Testis (tissue), 3 donors: ENCODE data around the gene RAB8A. TPM values are rescaled to one million over a fixed set of nuclear protein-coding genes. Genes with fewer than 3 reads are reported as not detected.

Source experiments
- DNase-seq: peaks from one replicate; pipeline ENCODE4 v3.0.0-alpha.2; 2019
- H3K27ac ChIP-seq, 2 donors: fragments of 200-600 bp; sonication (generic); one replicate each; pipeline ENCODE4 v1.5.1; 2019
- H3K27me3 ChIP-seq: fragments of 200-600 bp; sonication (generic); one replicate; pipeline ENCODE4 v1.5.1; 2019
- H3K36me3 ChIP-seq: fragments of 200-600 bp; sonication (generic); one replicate; pipeline ENCODE4 v1.5.1; 2017; ENCODE audit warnings: low read depth; ENCODE audit errors: missing control alignments
- H3K4me1 ChIP-seq: fragments of 200-600 bp; sonication (generic); one replicate; pipeline ENCODE4 v1.5.1; 2019
- H3K4me3 ChIP-seq, 2 donors: fragments of 200-600 bp; sonication (generic); one replicate each; pipeline ENCODE4 v1.5.1; 2017 to 2019
- H3K9me3 ChIP-seq: fragments of 200-600 bp; sonication (generic); one replicate; pipeline ENCODE4 v1.5.1; 2017
- POLR2A ChIP-seq: fragments of 450-650 bp; IDR thresholded peaks from one replicate; pipeline ENCODE4 v1.6.1; 2017; ENCODE audit warnings: antibody characterized with exemption, mild to moderate bottlenecking, moderate library complexity
- WGBS, 2 donors: methylation state at CpG; one replicate each; pipeline ENCODE4 v1.1.5; 2018; 5-methylcytosine and 5-hydroxymethylcytosine counted together
- intact Hi-C: fragments of 100-400 bp; cut with DNase I; formaldehyde crosslinking; loops from one replicate; pipeline ENCODE4 v1.15.1; 2023; ENCODE audit warnings: low total_unique reads
- polyA plus RNA-seq: library from polyadenylated mRNA; stranded (reverse); fragments of 350-450 nt; fragmentation: Illumina TruSeq; extraction: RNeasy Lipid Tissue Mini Kit (QIAGEN cat#74804); gene quantifications from one replicate; pipeline ENCODE4 v1.2.3, GENCODE V29; 2014; ENCODE audit warnings: low read depth, low replicate concordance; ENCODE audit not compliant: insufficient read depth
- total RNA-seq, 2 donors: library from RNA; depleted of rRNA; stranded (reverse); fragments of >200 nt; gene quantifications; one replicate each; pipeline ENCODE4 v1.2.3, GENCODE V29; 2016
- TF ChIP-seq, protein P1 (sequence below), 3 experiments: fragments of 450-650 bp in 2 of 3; fragments of 200-600 bp in 1 of 3; sonication (generic) in 1 of 3; IDR thresholded peaks; one replicate each; pipeline ENCODE4 v1.5.1; 2016 to 2019; ENCODE audit warnings: antibody characterized with exemption in 3 of 3, mild to moderate bottlenecking in 2 of 3, moderate library complexity in 1 of 3

Gene RAB8A
- total and polyA plus RNA-seq, 3 donors from 2014 or later, result 45.9 to 69.0 (median 63.3) TPM

- Histone ChIP-seq H3K27ac (peak overlapping the region; percentile 74 to 100), H3K36me3 (no peaks in the 10 kb centered on the region), H3K27me3 (no peaks in the 10 kb centered on the region), H3K4me1 (peaks cover 36% of the 10 kb centered on the region), H3K4me3 (no peak overlapping the region), H3K9me3 (no peaks in the 10 kb centered on the region)
- WGBS, 2 donors, result 70 to 77% methylated on average over 13 to 16 of the region's 16 CpGs
- TF ChIP-seq POLR2A, result no peak
- TF ChIP-seq, protein P1, sequence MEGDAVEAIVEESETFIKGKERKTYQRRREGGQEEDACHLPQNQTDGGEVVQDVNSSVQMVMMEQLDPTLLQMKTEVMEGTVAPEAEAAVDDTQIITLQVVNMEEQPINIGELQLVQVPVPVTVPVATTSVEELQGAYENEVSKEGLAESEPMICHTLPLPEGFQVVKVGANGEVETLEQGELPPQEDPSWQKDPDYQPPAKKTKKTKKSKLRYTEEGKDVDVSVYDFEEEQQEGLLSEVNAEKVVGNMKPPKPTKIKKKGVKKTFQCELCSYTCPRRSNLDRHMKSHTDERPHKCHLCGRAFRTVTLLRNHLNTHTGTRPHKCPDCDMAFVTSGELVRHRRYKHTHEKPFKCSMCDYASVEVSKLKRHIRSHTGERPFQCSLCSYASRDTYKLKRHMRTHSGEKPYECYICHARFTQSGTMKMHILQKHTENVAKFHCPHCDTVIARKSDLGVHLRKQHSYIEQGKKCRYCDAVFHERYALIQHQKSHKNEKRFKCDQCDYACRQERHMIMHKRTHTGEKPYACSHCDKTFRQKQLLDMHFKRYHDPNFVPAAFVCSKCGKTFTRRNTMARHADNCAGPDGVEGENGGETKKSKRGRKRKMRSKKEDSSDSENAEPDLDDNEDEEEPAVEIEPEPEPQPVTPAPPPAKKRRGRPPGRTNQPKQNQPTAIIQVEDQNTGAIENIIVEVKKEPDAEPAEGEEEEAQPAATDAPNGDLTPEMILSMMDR (IDR thresholded peaks at IDR 0.05), result no peak
- intact Hi-C loops, result no loop called here
- no peak for DNase-seq
Measured at GRCh38 chr19:16070366-16070990, 41.2 kb upstream of the RAB8A start.

GRCh38 chr19:16071072-16071691 lies 40.5 kb upstream of the RAB8A start:
- H3K4me3 ChIP-seq, result no peak overlapping the region
- no peaks in the 10 kb centered on the region for H3K36me3 ChIP-seq
- intact Hi-C loops, result no loop called here
- no peaks in the 10 kb centered on the region for H3K9me3 ChIP-seq
- no peaks in the 10 kb centered on the region for H3K27me3 ChIP-seq
- DNase-seq, result no peak
- WGBS, 2 donors, result 72 to 77% methylated on average over 8 to 9 of the region's 9 CpGs
- peaks cover 35% of the 10 kb centered on the region for H3K4me1 ChIP-seq
- TF ChIP-seq, protein P1 (IDR thresholded peaks at IDR 0.05), result no peak
- TF ChIP-seq POLR2A, result no peak
- peak overlapping the region; percentile 79 to 100 for H3K27ac ChIP-seq

DNA sequence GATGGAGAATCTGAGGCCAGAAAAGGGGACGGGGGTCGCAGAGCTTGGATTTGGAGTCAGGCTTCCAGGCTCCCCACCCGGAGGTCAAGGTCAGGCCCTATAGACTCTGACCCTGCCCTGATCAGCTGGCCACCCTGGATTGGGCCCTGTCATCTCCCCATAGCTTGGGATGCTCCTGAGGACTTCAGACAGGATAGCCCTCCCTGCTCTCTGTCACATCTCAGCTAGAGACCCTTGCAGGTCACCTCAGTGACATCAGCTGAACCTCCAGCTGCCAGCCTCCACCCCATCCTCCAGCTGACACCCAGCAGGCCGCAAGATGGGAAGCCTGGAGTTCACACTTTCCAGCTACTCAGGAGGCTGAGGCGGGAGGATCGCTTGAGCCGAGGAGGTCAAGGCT lies 38.2 kb upstream of the RAB8A start:
- no peak for DNase-seq
- Histone ChIP-seq H3K4me3 (no peak overlapping the region), H3K36me3 (no peaks in the 10 kb centered on the region), H3K4me1 (peaks cover 34% of the 10 kb centered on the region), H3K27me3 (no peaks in the 10 kb centered on the region), H3K27ac (peak overlapping the region; percentile 79 to 100), H3K9me3 (no peaks in the 10 kb centered on the region)
- 58 to 70% methylated on average over 7 of the region's 7 CpGs for WGBS, 2 donors
- intact Hi-C loops, result no loop called here
- TF ChIP-seq, protein P1 (IDR thresholded peaks at IDR 0.05), result no peak
- TF ChIP-seq POLR2A, result no peak

- intact Hi-C loops, result no loop called here
- WGBS, 2 donors, result 43 to 61% methylated on average over 3 of the region's 3 CpGs
Measured at GRCh38 chr19:16073988-16074387, 37.7 kb upstream of the RAB8A start.

More at GRCh38 chr19:16073988-16074387, 37.7 kb upstream of the RAB8A start:
- Histone ChIP-seq H3K9me3 (no peaks in the 10 kb centered on the region), H3K4me1 (peaks cover 34% of the 10 kb centered on the region), H3K27ac (peak overlapping the region; percentile 12 to 100), H3K27me3 (no peaks in the 10 kb centered on the region), H3K36me3 (no peaks in the 10 kb centered on the region), H3K4me3 (no peak overlapping the region)
- TF ChIP-seq, protein P1 (IDR thresholded peaks at IDR 0.05), result no peak
- TF ChIP-seq POLR2A, result no peak
- no peak for DNase-seq
